ENCODE measurements around the gene CDK11A.
"Not testable (repeated sequence)": the region's sequence is repeated elsewhere in the genome, so short reads cannot be mapped to it uniquely, and the experiment has no call there.

CDK11A gene

DNA sequence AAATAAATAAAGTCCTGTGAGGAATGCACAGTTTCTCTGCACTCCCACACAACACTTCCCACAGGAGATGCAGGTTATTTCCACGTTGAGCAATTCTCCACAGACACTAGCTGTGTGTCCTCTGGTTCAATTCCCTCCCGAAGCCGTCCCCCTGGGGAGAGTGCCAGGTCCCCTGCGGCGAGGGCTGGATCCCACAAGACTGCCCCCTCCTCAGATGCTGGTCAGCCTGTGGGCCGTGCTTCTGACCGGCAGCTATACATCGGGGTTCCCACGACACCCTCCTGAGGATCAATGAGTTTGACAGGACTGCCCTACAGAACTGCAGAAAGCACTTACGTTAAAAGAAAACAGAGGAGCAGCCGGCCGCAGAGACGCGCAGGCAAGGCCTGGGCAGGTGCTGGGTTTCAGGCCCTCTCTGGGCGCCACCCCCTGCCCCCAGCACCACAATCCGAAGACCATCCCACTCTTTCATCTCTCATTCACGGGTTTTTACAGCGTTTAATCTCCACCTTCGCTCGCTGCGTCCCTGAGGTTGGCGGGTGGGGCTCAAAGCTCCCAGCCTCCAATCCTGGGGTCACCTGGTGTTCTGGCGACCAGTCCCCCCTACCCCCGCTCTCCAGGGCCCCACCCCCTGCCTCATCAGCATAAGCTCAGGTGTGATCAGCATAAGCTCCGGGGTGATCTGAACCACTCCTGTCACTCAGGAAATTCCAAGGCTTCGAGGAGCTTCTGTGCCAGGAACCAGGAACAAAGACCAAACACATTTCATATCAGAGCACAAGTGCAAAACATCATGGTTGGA lies 40.9 kb downstream of the CDK11A start:
- DNase-seq (ENCODE audit: low read depth): no peak

GRCh38 chr1:1680912-1681273 lies 43.3 kb downstream of the CDK11A start:
- DNase-seq (ENCODE audit: low read depth): peak; percentile 23

DNA sequence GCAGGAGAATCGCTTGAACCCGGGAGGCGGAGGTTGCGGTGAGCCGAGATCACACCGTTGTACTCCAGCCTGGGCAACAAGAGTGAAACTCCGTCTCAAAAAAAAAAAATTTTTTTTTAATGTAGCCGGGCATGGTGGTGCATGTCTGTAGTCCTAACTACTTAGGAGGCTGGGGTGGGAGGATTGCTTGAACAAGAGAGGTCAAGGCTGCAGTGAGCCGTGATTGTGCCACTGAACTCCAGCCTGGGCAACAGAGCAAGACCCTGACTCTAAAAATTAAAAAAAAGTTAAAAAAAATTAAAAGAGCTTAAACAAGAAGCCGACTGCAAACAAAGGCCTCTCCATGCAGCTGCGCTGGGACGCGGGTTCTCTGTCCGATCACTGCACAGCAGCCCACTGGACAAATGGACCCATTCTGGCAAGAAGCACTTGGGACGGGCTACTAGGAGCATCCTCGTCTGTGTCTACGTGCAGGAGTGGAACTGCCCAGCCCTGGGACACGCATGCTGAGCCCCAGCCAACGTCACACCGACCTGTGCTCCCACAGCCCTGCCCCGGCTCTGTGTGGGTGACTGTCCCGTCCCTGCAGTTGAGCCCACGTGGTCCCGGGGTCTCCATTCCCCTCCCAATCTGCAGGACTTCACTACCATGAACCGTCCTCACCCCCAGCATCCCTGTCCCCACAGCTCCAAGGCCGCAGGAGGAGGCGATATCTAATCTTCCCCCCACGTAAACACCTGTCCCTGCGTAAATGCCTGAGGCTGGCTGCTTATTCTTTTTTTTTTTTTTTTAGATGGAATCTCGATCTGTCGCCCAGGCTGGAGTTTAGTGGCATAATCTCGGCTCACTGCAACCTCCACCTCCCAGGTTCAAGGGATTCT lies 43.9 kb downstream of the CDK11A start:
- DNase-seq (ENCODE audit: low read depth): no peak

DNA sequence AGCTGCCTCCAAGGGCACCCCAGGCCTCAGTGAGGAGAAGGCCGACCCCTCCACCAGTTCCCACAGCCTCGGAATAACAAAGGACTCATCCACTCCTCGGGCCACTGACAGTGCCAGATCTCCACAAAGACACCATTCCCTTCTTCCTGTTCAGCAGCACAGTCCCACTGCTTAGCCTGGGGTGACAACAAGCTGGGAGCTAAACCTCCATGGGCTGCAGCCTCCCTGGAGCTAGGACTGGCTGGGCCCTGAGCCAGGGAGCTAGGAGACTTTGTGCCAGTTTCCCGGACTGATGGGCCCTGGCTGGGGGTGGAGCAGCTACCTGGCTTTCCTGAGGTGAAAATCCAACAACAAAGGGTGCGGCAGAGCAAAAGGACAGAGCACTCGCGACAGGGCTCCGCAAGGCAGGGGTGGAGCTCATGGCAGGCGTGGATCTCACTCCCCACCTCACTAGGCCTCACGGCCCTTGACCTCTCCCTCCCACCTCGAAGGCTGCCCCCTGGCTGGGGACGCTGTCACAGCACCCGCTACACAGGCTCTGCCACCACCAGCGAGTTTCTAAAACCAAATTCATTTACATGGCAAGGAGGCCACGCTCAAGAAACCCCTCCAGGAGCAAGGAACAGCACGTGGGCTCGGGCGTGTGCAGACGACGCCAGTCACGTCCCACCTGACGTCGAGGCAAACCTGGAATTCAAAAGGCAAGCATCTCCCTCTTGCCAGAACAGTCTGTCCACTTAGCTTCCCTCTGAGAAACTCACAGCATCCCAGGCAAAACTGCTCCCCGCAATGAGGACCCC lies 45.4 kb downstream of the CDK11A start:
- DNase-seq (ENCODE audit: low read depth): no peak

GRCh38 chr1:1677718-1678580 lies 46.2 kb downstream of the CDK11A start:
- DNase-seq (ENCODE audit: low read depth): no peak

- not testable (repeated sequence) for DNase-seq (ENCODE audit: low read depth)
These were observed 48.1 kb downstream of the CDK11A start for GRCh38 chr1:1676087-1676486.

GRCh38 chr1:1675218-1675617 lies 48.9 kb downstream of the CDK11A start:
- not testable (repeated sequence) for DNase-seq (ENCODE audit: low read depth)

GRCh38 chr1:1674806-1675205 lies 49.4 kb downstream of the CDK11A start:
- DNase-seq (ENCODE audit: low read depth): not testable (repeated sequence)

DNA sequence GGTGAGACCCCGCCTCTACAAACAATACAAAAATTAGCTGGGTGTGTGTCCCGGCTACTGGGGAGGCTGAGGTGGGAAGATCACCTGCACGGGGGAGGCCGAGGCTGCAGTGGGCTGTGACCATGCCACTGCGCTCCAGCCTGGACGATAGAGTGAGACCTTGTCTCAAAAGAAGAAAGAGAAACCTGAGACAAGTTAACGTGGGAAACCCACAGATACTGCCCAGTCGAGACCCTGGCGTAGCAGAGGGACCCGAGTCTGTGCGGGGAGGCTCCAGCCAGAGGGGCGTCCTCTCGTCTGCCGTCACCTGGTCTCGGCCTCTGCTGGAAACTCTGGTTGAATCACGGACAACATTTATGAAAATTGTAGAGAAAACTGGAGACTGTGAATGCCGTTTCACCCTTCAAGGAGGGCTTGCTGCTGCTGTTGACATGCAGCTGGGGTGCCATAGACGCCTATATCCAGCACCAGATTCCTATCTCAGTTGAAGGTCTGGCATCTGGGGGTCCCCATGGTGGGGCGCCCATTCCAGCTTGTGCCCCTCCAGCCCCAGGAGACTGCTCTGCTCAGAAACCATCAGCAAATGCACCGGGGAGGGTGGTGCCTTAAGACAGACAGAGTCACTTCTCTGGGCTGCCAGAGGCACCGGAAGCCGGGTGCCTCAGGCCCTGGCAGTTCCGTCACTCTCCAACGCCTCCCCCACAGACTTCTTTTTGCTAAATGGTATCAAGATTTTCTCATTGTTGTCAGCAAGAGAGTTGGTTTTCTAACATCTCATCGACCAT lies 51.8 kb downstream of the CDK11A start:
- no peak for DNase-seq (ENCODE audit: low read depth)

- DNase-seq (ENCODE audit: low read depth): no peak
These were observed 52.6 kb downstream of the CDK11A start for GRCh38 chr1:1671365-1672119.

DNA sequence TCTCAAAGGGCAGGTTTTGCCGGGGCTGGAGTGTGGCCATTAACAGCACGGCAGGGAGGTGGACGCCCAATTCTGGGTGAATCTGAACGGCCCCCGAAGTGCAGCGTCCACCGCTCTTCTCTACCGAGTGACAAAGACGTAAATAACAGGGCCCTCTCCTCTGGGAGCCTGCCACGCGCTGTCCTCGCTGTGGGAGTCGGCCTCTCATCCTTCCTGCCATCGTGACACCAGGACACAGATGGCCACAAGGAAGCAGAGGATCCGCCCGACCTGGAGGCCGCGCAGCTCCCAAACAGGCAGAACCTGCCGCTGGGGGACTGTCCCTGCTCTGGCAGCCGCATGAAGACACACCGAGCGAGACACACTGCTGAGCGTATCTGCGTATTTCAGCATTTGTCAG lies 53.3 kb downstream of the CDK11A start:
- DNase-seq (ENCODE audit: low read depth): no peak

DNA sequence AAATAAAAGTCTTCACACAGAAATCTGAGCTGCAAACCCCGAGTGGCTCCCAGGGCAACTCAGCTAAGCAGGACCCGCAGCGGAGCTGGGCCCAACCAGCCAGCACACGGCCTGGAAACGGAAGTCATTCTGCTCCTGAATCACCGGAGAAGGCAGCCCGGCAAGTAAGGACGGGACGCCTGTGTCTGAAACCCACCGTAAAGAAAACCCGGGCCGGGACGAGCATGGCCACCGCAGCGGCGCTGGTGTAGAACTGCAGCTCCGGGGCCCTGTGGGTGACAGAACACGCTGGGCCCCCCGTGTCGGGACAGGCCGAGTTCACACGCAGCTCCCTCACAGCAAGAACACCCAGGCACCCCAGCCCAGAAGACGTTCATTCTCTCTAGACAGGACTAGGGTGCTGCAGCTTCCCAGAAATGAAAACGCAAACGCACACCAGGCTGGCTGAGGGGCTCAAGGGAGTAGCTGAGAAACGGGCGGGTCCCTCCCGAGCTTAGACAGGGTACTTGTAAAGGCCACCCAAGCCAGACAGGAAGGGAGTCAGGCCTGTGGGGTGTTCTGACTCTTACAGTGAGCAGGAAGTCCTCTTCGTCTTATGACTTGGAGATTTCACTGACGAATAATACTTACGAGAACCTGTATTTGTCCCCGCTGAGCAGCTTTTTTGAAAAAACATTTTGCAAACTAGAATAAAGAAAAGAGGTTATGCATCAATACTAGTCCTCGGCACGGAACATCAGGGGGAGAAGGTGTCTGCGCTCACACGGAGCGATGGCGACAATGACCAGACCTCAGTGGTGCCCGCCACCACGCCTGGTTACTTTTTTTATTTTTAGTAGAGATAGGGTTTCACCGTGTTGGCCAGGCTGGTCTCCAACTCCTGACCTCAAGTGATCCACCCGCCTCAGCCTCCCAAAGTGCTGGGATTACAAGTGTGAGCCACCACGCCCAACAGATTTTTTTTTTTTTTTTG lies 54.4 kb downstream of the CDK11A start:
- DNase-seq (ENCODE audit: low read depth): no peak

DNA sequence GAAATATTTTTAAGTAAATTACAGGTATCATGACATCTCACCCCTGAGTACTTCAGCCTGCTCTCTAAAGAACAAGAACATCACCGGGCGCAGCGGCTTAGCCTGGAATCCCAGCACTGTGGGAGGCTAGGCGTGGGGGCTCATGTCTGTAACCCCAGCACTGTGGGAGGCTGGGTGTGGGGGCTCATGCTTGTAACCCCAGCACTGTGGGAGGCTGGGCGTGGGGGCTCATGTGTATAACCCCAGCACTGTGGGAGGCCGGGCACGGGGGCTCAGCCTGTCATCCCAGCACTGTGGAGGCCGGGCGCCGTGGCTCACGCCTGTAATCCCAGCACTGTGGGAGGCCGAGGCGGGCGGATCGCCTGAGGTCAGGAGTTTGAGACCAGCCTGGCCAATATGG lies 57.6 kb downstream of the CDK11A start:
- no peak for DNase-seq (ENCODE audit: low read depth)

- DNase-seq (ENCODE audit: low read depth): no peak
These were observed 58.3 kb downstream of the CDK11A start for GRCh38 chr1:1665815-1666251.

GRCh38 chr1:1664941-1665814 lies 59.0 kb downstream of the CDK11A start:
- no peak for DNase-seq (ENCODE audit: low read depth)

DNA sequence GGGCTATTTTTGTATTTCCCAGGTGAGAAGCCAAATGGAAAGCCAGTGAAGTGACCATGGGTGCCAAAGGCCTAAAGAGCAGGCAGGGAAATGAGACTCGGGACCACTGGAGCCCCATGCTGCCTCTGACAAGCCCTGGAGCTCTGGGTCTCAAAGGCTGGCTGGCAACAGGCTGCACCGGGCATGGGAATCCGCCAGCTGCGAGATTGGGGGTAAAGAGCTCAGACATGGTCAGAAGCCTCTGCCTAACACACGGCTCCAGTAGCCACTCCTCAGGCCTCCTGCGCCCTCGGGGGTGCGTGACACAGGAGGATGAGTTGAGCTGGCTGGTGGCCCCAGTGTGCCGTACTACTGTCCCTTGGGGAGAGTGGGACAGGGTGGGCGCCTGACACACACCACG lies 59.8 kb downstream of the CDK11A start:
- not testable (repeated sequence) for DNase-seq (ENCODE audit: low read depth)

GRCh38 chr1:1662830-1663560 lies 61.2 kb downstream of the CDK11A start:
- DNase-seq (ENCODE audit: low read depth): peak; percentile 14

Data from iris pigment epithelial cell (primary cell).